Transverse colon (tissue), 4 donors: Measurements from ENCODE around the gene CDK17. TPM values are rescaled to one million over a fixed set of nuclear protein-coding genes. Genes with fewer than 3 reads are reported as not detected.

ENCODE experiments used
- DNase-seq: peaks from one replicate; pipeline ENCODE4 v3.0.0-alpha.2; 2019
- H3K27ac ChIP-seq, 4 donors: fragments of 200-600 bp; sonication (generic); 2 replicates each; pipeline ENCODE4 v1.5.1; 2016 to 2018; ENCODE audit warnings: inconsistent platforms in 4 of 4
- H3K27me3 ChIP-seq: fragments of 200-600 bp; sonication (generic); 2 replicates; pipeline ENCODE4 v1.5.1; 2017; ENCODE audit warnings: inconsistent platforms
- H3K36me3 ChIP-seq, 4 donors: fragments of 200-600 bp; sonication (generic); 2 replicates each; pipeline ENCODE4 v1.5.1; 2017 to 2019; ENCODE audit warnings: inconsistent platforms in 4 of 4
- H3K4me1 ChIP-seq, 4 donors: fragments of 200-600 bp; sonication (generic); 2 replicates each; pipeline ENCODE4 v1.5.1; 2017 to 2020; ENCODE audit warnings: inconsistent platforms in 4 of 4
- H3K4me3 ChIP-seq, 4 donors: fragments of 200-600 bp; sonication (generic); 1 replicate in 1 of 4; 2 replicates in 3 of 4; pipeline versions ENCODE4 v1.5.1 to v1.6.1; 2017 to 2019; ENCODE audit warnings: inconsistent platforms in 4 of 4
- H3K9me3 ChIP-seq, 2 donors: fragments of 200-600 bp; sonication (generic); 2 replicates each; pipeline ENCODE4 v1.5.1; 2017 to 2019; ENCODE audit warnings: inconsistent platforms in 2 of 2
- CTCF ChIP-seq, 5 experiments: fragments of 200-600 bp in 3 of 5; fragments of 450-650 bp in 2 of 5; sonication (generic) in 3 of 5; IDR thresholded peaks; 1 replicate in 2 of 5; 2 replicates in 3 of 5; pipeline ENCODE4 v1.5.1; 2016 to 2017; ENCODE audit warnings: antibody characterized with exemption in 5 of 5, inconsistent platforms in 3 of 5, mild to moderate bottlenecking in 2 of 5, moderate library complexity in 1 of 5
- EP300 ChIP-seq: sonication (generic); formaldehyde crosslinking; IDR thresholded peaks from one replicate; pipeline ENCODE4 v1.6.1; 2017; ENCODE audit warnings: antibody characterized with exemption, low read depth
- POLR2A ChIP-seq: fragments of 450-650 bp; IDR thresholded peaks from one replicate; pipeline ENCODE4 v1.6.1; 2016; ENCODE audit warnings: antibody characterized with exemption, mild to moderate bottlenecking, moderate library complexity
- POLR2AphosphoS5 ChIP-seq, 3 donors: sonication (generic); formaldehyde crosslinking; IDR thresholded peaks; one replicate each; pipeline ENCODE4 v1.6.1; 2016; ENCODE audit warnings: antibody characterized with exemption in 3 of 3
- WGBS, 2 donors: methylation state at CpG; one replicate each; pipeline ENCODE4 v1.1.5; 2018; ENCODE audit warnings: low coverage in 1 of 2; 5-methylcytosine and 5-hydroxymethylcytosine counted together
- in situ Hi-C, 4 donors: fragments of 200-750 bp; cut with MboI; loops; one replicate each; pipeline versions ENCODE4 v1.15.0 to v1.15.1; 2017; ENCODE audit warnings: low sequenced_read_pairs in 3 of 4, low pct_ligation_motif_present in 1 of 4, low pct_unique_long_range_greater_than_20kb in 1 of 4
- intact Hi-C: fragments of 100-400 bp; cut with DNase I; formaldehyde crosslinking; loops from one replicate; pipeline ENCODE4 v1.15.1; 2023; ENCODE audit warnings: low total_unique reads
- total RNA-seq, 4 donors: library from RNA; depleted of rRNA; stranded (reverse); fragments of >200 nt; gene quantifications; one replicate each; pipeline ENCODE4 v1.1.0, GENCODE V29; 2016

The CDK17 gene
- total RNA-seq, 4 donors from 2014 or later, result 32.5 to 81.4 (median 51.8) TPM

- no peak for DNase-seq
- Histone ChIP-seq H3K4me3 (no peak overlapping the region), H3K36me3 (no peaks in the 10 kb centered on the region), H3K4me1 (peaks cover 2 to 61% (median 13%) of the 10 kb centered on the region in 4 donors), H3K27ac (no peak overlapping the region), H3K27me3 (no peaks in the 10 kb centered on the region), H3K9me3 (no peaks in the 10 kb centered on the region)
- TF ChIP-seq EP300, result no peak
- TF ChIP-seq POLR2AphosphoS5 (IDR thresholded peaks at IDR 0.05), result no peak
- TF ChIP-seq POLR2A, result no peak
- no peak for TF ChIP-seq CTCF (IDR thresholded peaks at IDR 0.05)
- in situ Hi-C loops (no loop called here), intact Hi-C loops (no loop called here)
These were observed 40.9 kb downstream of the CDK17 start for GRCh38 chr12:96359328-96359727.

GRCh38 chr12:96356831-96357230 lies 43.4 kb downstream of the CDK17 start:
- Histone ChIP-seq H3K4me1 (peaks cover 13 to 72% (median 18%) of the 10 kb centered on the region in 4 donors), H3K36me3 (no peaks in the 10 kb centered on the region), H3K27me3 (no peaks in the 10 kb centered on the region), H3K4me3 (no peak overlapping the region), H3K9me3 (no peaks in the 10 kb centered on the region), H3K27ac (peak overlapping the region in 1 of 4 donors; percentile 1)
- WGBS, 2 donors, result 96 to 100% methylated on average over 1 of the region's 1 CpG
- intact Hi-C loops (no loop called here), in situ Hi-C loops (no loop called here)
- no peak for DNase-seq
- TF ChIP-seq POLR2A, result no peak
- no peak for TF ChIP-seq CTCF (IDR thresholded peaks at IDR 0.05)
- no peak for TF ChIP-seq POLR2AphosphoS5 (IDR thresholded peaks at IDR 0.05)
- no peak for TF ChIP-seq EP300

GRCh38 chr12:96354844-96355534 lies 45.2 kb downstream of the CDK17 start:
- H3K4me3 ChIP-seq, result no peak overlapping the region
- WGBS, 2 donors, result 75 to 82% methylated on average over 6 to 8 of the region's 8 CpGs
- in situ Hi-C loops (no loop called here), intact Hi-C loops (no loop called here)
- H3K36me3 ChIP-seq, result no peaks in the 10 kb centered on the region
- no peak for TF ChIP-seq EP300
- TF ChIP-seq POLR2A, result no peak
- TF ChIP-seq CTCF (IDR thresholded peaks at IDR 0.05), result no peak
- TF ChIP-seq POLR2AphosphoS5 (IDR thresholded peaks at IDR 0.05), result no peak
- no peak for DNase-seq
- H3K27me3 ChIP-seq, result no peaks in the 10 kb centered on the region
- peaks cover 13 to 74% (median 21%) of the 10 kb centered on the region in 4 donors for H3K4me1 ChIP-seq
- no peaks in the 10 kb centered on the region for H3K9me3 ChIP-seq
- no peak overlapping the region for H3K27ac ChIP-seq

- TF ChIP-seq CTCF (IDR thresholded peaks at IDR 0.05) (no peak), EP300 (no peak), POLR2A (no peak), POLR2AphosphoS5 (IDR thresholded peaks at IDR 0.05) (no peak)
- DNase-seq, result no peak
- no peaks in the 10 kb centered on the region for H3K9me3 ChIP-seq
- peaks cover 13 to 79% (median 21%) of the 10 kb centered on the region in 4 donors for H3K4me1 ChIP-seq
- intact Hi-C loops, result no loop called here
- H3K27ac ChIP-seq, result peak overlapping the region in 1 of 4 donors; percentile 6
- in situ Hi-C loops, result no loop called here
- H3K36me3 ChIP-seq, result no peaks in the 10 kb centered on the region
- no peaks in the 10 kb centered on the region for H3K27me3 ChIP-seq
- WGBS, 2 donors, result 60 to 82% methylated on average over 1 to 3 of the region's 3 CpGs
- H3K4me3 ChIP-seq, result no peak overlapping the region
These were observed 45.9 kb downstream of the CDK17 start for GRCh38 chr12:96354326-96354725.
